OCI-LY1 (cell line): ENCODE data around the gene IGFBP4.

Source experiments
- EZH2 ChIP-seq: fragments of 200-600 bp; sonication (generic), shearing (Covaris generic); IDR thresholded peaks from 2 replicates; pipeline ENCODE4 v1.8.0; 2017; ENCODE audit warnings: borderline replicate concordance, mixed run types, mild to moderate bottlenecking, antibody characterized with exemption, low read length, moderate library complexity, mixed read lengths
- TF ChIP-seq, protein P1 (sequence below): fragments of 200-600 bp; sonication (generic), shearing (Covaris generic); IDR thresholded peaks from 2 replicates; pipeline ENCODE4 v1.5.1; 2017; ENCODE audit warnings: mild to moderate bottlenecking, antibody characterized with exemption, low read length, moderate library complexity, mixed read lengths

DNA sequence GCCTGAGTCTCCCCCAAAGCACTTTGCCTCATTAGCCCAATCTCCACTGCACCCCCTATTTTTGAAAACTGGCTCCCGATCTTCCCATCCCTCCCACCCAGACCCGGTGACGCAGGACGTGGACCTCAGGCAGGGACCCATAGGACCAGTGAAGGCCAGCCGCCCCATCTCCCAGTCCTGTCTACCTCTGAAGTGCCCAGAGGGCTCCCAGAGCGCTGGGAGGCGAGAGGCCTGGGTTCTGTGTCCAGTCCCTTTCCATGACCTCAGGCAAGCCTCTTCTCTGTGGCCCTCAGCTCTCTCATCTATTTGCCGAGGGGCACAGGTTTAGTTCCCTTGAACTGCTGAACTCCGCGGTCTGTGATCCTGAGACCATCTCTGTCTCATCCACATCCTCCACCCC lies 57.5 kb downstream of the IGFBP4 start:
- no peak for TF ChIP-seq EZH2
- TF ChIP-seq, protein P1, sequence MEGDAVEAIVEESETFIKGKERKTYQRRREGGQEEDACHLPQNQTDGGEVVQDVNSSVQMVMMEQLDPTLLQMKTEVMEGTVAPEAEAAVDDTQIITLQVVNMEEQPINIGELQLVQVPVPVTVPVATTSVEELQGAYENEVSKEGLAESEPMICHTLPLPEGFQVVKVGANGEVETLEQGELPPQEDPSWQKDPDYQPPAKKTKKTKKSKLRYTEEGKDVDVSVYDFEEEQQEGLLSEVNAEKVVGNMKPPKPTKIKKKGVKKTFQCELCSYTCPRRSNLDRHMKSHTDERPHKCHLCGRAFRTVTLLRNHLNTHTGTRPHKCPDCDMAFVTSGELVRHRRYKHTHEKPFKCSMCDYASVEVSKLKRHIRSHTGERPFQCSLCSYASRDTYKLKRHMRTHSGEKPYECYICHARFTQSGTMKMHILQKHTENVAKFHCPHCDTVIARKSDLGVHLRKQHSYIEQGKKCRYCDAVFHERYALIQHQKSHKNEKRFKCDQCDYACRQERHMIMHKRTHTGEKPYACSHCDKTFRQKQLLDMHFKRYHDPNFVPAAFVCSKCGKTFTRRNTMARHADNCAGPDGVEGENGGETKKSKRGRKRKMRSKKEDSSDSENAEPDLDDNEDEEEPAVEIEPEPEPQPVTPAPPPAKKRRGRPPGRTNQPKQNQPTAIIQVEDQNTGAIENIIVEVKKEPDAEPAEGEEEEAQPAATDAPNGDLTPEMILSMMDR: no peak
